RWPE2 (cell line): ENCODE measurements around the gene CACNA1E.
"Not testable (repeated sequence)": the region's sequence is repeated elsewhere in the genome, so short reads cannot be mapped to it uniquely, and the experiment has no call there.

Experiments
- ATAC-seq: fragments of 200-7000 bp; cut with Tn5 transposase; 3 replicates; pipeline ENCODE4 v1.9.1; 2021; ENCODE audit warnings: low read depth
- DNase-seq: peaks from one replicate; pipeline ENCODE4 v3.0.0-alpha.2; 2020; ENCODE audit warnings: low spot score
- H3K27ac ChIP-seq: fragments of 450-650 bp; 2 replicates; pipeline ENCODE4 v1.5.1; 2017; ENCODE audit warnings: mild to moderate bottlenecking; ENCODE audit not compliant: poor library complexity, severe bottlenecking
- H3K27me3 ChIP-seq: fragments of 250-450 bp; sonication (Bioruptor Pico); 2 replicates; pipeline ENCODE4 v1.5.1; 2021; ENCODE audit warnings: mild to moderate bottlenecking, moderate library complexity; ENCODE audit not compliant: insufficient read depth, poor library complexity, severe bottlenecking
- H3K36me3 ChIP-seq: fragments of 250-450 bp; sonication (Bioruptor Pico); 2 replicates; pipeline ENCODE4 v1.5.1; 2020; ENCODE audit warnings: low read depth, mild to moderate bottlenecking, moderate library complexity
- H3K4me1 ChIP-seq: fragments of 250-450 bp; sonication (Bioruptor Pico); 2 replicates; pipeline ENCODE4 v1.5.1; 2021; ENCODE audit warnings: mild to moderate bottlenecking, moderate library complexity; ENCODE audit not compliant: insufficient read depth, poor library complexity, severe bottlenecking
- H3K4me3 ChIP-seq: fragments of 250-450 bp; sonication (Bioruptor Pico); 2 replicates; pipeline ENCODE4 v1.5.1; 2021; ENCODE audit warnings: mild to moderate bottlenecking, moderate library complexity; ENCODE audit not compliant: severe bottlenecking
- H3K9me3 ChIP-seq: fragments of 250-450 bp; sonication (Bioruptor Pico); 2 replicates; pipeline ENCODE4 v1.5.1; 2021; ENCODE audit warnings: mild to moderate bottlenecking, moderate library complexity; ENCODE audit not compliant: severe bottlenecking
- TF ChIP-seq, protein P1 (sequence below): fragments of 450-650 bp; IDR thresholded peaks from one replicate; pipeline ENCODE4 v1.5.1; 2017; ENCODE audit warnings: mild to moderate bottlenecking, moderate library complexity; ENCODE audit not compliant: poor library complexity, severe bottlenecking

CACNA1E gene

DNA sequence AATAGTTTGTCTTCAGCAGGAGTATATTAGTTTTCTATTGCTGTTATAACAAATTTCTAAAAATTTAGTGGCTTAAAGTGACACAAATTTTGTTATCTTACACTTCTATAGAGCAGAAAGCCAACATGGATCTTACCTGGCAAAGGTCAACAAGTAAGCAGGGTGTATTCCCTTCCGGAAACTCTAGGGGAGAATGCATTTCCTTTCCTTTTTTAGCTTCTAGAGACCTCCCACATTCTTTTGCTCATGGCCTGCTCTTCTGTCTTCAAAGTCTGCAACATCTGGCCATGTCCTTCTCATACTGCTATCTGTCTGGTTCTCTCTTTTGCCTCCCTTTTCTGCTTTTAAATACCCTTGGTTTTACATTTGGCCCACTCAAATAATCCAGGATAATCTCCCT is 335.6 kb downstream of the CACNA1E start:
- Histone ChIP-seq H3K4me3 (no peak overlapping the region), H3K27ac (no peak overlapping the region), H3K27me3 (peaks cover 6% of the 10 kb centered on the region), H3K4me1 (no peaks in the 10 kb centered on the region), H3K36me3 (no peaks in the 10 kb centered on the region), H3K9me3 (no peaks in the 10 kb centered on the region)
- ATAC-seq (no peak), DNase-seq (no peak)
- TF ChIP-seq, protein P1, sequence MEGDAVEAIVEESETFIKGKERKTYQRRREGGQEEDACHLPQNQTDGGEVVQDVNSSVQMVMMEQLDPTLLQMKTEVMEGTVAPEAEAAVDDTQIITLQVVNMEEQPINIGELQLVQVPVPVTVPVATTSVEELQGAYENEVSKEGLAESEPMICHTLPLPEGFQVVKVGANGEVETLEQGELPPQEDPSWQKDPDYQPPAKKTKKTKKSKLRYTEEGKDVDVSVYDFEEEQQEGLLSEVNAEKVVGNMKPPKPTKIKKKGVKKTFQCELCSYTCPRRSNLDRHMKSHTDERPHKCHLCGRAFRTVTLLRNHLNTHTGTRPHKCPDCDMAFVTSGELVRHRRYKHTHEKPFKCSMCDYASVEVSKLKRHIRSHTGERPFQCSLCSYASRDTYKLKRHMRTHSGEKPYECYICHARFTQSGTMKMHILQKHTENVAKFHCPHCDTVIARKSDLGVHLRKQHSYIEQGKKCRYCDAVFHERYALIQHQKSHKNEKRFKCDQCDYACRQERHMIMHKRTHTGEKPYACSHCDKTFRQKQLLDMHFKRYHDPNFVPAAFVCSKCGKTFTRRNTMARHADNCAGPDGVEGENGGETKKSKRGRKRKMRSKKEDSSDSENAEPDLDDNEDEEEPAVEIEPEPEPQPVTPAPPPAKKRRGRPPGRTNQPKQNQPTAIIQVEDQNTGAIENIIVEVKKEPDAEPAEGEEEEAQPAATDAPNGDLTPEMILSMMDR, result no peak

DNA sequence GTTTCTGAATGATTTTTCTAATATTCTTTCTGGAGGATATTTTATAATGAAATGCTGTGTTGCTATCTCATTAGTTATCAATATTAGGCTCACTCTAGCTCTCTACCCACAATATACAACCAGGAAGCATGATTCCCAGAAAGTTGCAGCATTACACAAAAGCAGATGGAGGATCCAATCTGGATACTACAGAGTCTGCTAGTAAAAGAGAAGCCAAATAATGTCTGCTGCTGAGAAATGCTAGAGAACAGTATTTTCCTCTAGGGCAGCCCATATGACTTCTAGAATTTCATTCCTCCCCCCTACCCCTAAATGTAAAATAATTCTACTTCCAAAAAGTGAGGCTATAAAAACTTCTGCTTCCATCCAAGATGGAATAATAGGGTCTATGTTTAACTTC is 338.4 kb downstream of the CACNA1E start:
- H3K27me3 ChIP-seq, result peaks cover 6% of the 10 kb centered on the region
- no peak for DNase-seq
- H3K4me3 ChIP-seq, result no peak overlapping the region
- H3K27ac ChIP-seq, result no peak overlapping the region
- no peaks in the 10 kb centered on the region for H3K9me3 ChIP-seq
- TF ChIP-seq, protein P1, result no peak
- H3K36me3 ChIP-seq, result no peaks in the 10 kb centered on the region
- no peaks in the 10 kb centered on the region for H3K4me1 ChIP-seq
- ATAC-seq, result no peak

DNA sequence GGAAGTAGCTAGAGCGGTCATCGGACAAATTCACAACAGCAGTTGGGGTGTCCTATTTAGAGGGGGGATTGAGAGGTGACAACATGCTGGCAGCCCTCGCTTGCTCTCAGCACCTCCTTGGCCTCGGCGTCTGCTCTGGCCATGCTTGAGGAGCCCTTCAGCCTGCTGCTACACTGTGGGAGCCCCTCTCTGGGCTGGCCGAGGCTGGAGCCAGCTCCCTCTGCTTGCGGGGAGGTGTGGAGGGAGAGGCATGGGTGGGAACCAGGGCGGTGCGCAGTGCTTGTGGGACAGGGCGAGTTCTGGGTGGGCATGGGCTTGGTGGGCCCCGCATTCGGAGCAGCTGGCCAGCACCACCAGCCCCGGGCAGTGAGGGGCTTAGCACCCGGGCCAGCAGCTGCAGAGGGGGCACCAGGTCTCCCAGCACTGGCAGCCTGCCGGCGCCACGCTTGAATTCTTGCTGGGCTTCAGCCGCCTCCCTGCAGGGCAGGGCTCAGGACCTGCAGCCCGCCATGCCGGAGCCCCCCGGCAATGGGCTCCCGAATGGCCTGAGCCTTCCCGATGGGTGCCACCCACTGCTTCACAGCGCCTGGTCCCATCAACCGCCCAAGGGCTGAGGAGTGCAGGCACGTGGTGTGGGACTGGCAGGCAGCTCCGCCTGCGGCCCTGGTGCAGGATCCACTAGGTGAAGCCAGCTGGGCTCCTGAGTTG is 349.0 kb downstream of the CACNA1E start:
- not testable (repeated sequence) for H3K27me3 ChIP-seq, H3K27ac ChIP-seq, ATAC-seq, H3K9me3 ChIP-seq, H3K36me3 ChIP-seq, H3K4me3 ChIP-seq, DNase-seq, H3K4me1 ChIP-seq

DNA sequence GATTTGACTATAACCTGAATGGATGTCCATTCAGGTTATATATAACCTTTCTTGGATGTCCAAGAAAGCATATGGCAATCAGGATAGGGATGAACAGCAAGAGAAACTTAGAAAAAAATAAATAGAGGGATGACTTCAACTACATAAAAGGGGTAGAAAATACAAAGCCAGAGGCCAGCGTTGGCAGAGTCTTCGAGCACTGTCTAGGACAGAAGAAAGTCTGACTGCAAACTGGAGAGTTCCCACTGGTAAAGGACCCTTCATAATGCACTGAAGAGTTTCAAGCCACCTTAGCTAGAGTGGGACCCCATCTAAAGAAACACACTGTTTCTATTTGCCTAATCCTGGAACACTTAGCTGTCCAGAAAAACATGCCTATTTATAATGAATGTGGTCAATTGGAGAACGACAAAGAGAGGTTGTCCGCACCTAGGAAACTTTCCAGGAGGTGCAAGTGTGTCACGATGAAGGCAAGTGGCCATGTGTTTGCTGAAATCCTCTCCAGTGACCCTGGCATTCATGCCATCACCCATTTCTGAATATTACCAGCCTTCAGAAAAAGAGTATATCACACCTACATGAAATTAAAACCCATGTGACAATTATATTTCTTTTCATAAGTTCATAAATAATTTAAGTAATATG is 362.8 kb downstream of the CACNA1E start:
- no peaks in the 10 kb centered on the region for H3K9me3 ChIP-seq
- no peak for DNase-seq
- no peak overlapping the region for H3K27ac ChIP-seq
- no peak overlapping the region for H3K4me3 ChIP-seq
- H3K36me3 ChIP-seq, result no peaks in the 10 kb centered on the region
- no peaks in the 10 kb centered on the region for H3K27me3 ChIP-seq
- no peak for ATAC-seq
- TF ChIP-seq, protein P1, result no peak
- no peaks in the 10 kb centered on the region for H3K4me1 ChIP-seq

DNA sequence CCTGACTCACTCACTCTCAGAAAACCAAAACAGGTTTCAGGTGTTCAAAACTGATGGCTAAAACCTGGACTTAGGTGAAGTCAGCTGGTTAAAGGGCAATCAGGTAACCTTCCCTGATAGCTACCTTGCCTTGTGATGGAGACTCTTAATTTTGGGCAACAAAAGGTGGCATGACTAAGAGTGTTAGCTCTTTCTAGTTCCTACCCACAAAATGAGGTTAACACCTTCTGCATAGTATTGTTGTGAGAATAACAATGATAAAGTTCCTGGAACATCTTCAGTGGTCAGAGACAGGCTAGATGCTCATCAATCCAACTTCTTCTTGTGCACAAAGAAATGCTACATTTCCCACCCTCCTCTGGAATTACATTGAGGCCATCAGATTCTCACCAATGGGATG is 363.4 kb downstream of the CACNA1E start:
- Histone ChIP-seq H3K9me3 (no peaks in the 10 kb centered on the region), H3K4me1 (no peaks in the 10 kb centered on the region), H3K27me3 (no peaks in the 10 kb centered on the region), H3K36me3 (no peaks in the 10 kb centered on the region), H3K4me3 (no peak overlapping the region), H3K27ac (no peak overlapping the region)
- ATAC-seq (no peak), DNase-seq (no peak)
- TF ChIP-seq, protein P1, result no peak
